NCI-H146 (cell line): Measurements from ENCODE around the gene RABGAP1L.
"Not testable (repeated sequence)": the region's sequence is repeated elsewhere in the genome, so short reads cannot be mapped to it uniquely, and the experiment has no call there.

Source experiments
- DNase-seq: peaks from one replicate; lab custom pipeline; 2025; lab: John Stamatoyannopoulos, UW

RABGAP1L gene

GRCh38 chr1:174301295-174302077 lies 142.2 kb downstream of the RABGAP1L start:
- DNase-seq, result no peak

GRCh38 chr1:174308604-174309003 lies 149.3 kb downstream of the RABGAP1L start:
- DNase-seq, result no peak

GRCh38 chr1:174309490-174309889 lies 150.2 kb downstream of the RABGAP1L start:
- DNase-seq, result no peak

GRCh38 chr1:174314433-174314832 lies 155.1 kb downstream of the RABGAP1L start:
- no peak for DNase-seq

- DNase-seq, result no peak
These were observed 155.9 kb downstream of the RABGAP1L start for GRCh38 chr1:174315239-174315638.

- not testable (repeated sequence) for DNase-seq
These were observed 161.6 kb downstream of the RABGAP1L start for GRCh38 chr1:174320897-174321296.

- no peak for DNase-seq
These were observed 163.0 kb downstream of the RABGAP1L start for GRCh38 chr1:174322202-174322862.

GRCh38 chr1:174324493-174324892 lies 165.2 kb downstream of the RABGAP1L start:
- no peak for DNase-seq

- no peak for DNase-seq
These were observed 165.6 kb downstream of the RABGAP1L start for GRCh38 chr1:174324939-174325338.

GRCh38 chr1:174326278-174326677 lies 167.0 kb downstream of the RABGAP1L start:
- DNase-seq, result no peak

- DNase-seq, result no peak
These were observed 174.1 kb downstream of the RABGAP1L start for GRCh38 chr1:174333437-174333836.

GRCh38 chr1:174337000-174337681 lies 177.8 kb downstream of the RABGAP1L start:
- no peak for DNase-seq

- not testable (repeated sequence) for DNase-seq
These were observed 181.1 kb downstream of the RABGAP1L start for GRCh38 chr1:174340404-174340803.

GRCh38 chr1:174344162-174344561 lies 184.8 kb downstream of the RABGAP1L start:
- no peak for DNase-seq

GRCh38 chr1:174352117-174352516 lies 192.8 kb downstream of the RABGAP1L start:
- DNase-seq, result no peak

GRCh38 chr1:174352883-174353608 lies 193.7 kb downstream of the RABGAP1L start:
- no peak for DNase-seq

GRCh38 chr1:174358344-174358743 lies 199.0 kb downstream of the RABGAP1L start:
- DNase-seq, result no peak

- peak; percentile 6 for DNase-seq
These were observed 199.6 kb downstream of the RABGAP1L start for GRCh38 chr1:174358786-174359453.

- DNase-seq, result no peak
These were observed 200.1 kb downstream of the RABGAP1L start for GRCh38 chr1:174359454-174359805.

GRCh38 chr1:174364996-174365736 lies 205.8 kb downstream of the RABGAP1L start:
- no peak for DNase-seq

GRCh38 chr1:174366946-174367345 lies 207.6 kb downstream of the RABGAP1L start:
- no peak for DNase-seq
